Measurements from ENCODE around the gene BCKDHB.

The BCKDHB gene

DNA sequence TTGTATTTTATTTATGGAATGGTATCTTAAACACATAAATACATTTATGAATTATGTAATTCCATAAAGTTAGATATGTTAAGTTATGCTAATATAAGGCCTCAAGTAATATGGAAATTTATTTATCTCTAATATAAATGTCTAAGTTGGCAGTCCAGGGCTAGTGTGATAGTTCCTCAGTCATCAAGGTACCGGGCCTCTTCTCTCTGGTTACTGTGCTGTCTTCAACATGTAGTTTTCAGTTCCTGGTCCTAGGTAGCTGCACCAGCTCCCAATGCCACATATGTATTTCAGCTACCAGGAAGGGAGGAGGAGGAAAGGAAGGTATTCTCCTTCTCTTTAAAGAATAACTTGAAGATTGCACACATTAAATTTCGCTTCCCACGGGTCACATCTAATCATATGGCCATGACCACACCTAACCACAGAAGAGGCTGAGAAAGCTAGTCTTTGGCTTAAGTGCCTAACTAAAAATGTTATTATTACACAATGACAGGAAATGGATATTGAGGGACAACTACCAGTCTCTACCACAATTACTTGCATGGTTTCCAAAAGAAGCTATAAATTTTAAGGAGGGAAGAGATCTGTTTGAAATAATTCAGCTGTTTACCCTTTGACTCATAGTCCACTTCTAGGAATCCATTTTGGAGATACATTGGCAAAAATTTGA, 68.6 kb downstream of the BCKDHB start:
- H3K27ac ChIP-seq (ENCODE audit: low read depth, low read length) = no peak overlapping the region
- peaks cover 22% of the 10 kb centered on the region; the same call in 1 of the 2 replicates for H3K36me3 ChIP-seq (ENCODE audit: insufficient read depth, low read length)
- no peak overlapping the region for H3K4me3 ChIP-seq (ENCODE audit: low read length)
- 82% methylated on average over 3 of the region's 3 CpGs for WGBS
- no peaks in the 10 kb centered on the region for H3K4me1 ChIP-seq (ENCODE audit: insufficient read depth, low read length)
- H3K9me3 ChIP-seq (ENCODE audit: insufficient read depth, low read depth, low read length) = no peaks in the 10 kb centered on the region
- H3K27me3 ChIP-seq (ENCODE audit: insufficient read depth, low read length) = no peaks in the 10 kb centered on the region
- no peak overlapping the region for H3K9ac ChIP-seq (ENCODE audit: low read depth, low read length)

DNA sequence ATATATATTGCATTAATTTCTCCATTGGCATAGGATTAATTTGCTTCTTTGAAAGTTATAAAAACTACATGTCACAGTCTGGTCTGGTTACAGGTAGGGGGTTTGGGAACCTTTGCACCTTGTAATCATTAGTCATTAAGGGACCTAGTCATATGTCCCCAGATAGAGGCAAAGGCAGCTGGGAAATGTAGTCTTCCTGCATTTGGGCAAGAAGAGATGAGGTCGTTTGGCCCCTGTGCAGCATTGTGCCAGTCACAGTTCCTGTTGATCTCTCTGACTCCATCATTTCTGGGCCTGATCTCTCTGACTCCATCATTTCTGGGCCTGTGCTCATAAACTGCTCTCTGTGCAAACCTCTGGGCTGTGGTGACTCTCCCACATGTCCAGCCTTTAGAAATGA, 73.2 kb downstream of the BCKDHB start:
- H3K4me3 ChIP-seq (ENCODE audit: low read length) = no peak overlapping the region
- H3K27ac ChIP-seq (ENCODE audit: low read depth, low read length) = no peak overlapping the region
- H3K9me3 ChIP-seq (ENCODE audit: insufficient read depth, low read depth, low read length) = no peaks in the 10 kb centered on the region
- WGBS = 61% methylated on average over 1 of the region's 1 CpG
- peaks cover 6% of the 10 kb centered on the region; the same call in 1 of the 2 replicates for H3K36me3 ChIP-seq (ENCODE audit: insufficient read depth, low read length)
- no peaks in the 10 kb centered on the region for H3K4me1 ChIP-seq (ENCODE audit: insufficient read depth, low read length)
- no peaks in the 10 kb centered on the region for H3K27me3 ChIP-seq (ENCODE audit: insufficient read depth, low read length)
- no peak overlapping the region for H3K9ac ChIP-seq (ENCODE audit: low read depth, low read length)

DNA sequence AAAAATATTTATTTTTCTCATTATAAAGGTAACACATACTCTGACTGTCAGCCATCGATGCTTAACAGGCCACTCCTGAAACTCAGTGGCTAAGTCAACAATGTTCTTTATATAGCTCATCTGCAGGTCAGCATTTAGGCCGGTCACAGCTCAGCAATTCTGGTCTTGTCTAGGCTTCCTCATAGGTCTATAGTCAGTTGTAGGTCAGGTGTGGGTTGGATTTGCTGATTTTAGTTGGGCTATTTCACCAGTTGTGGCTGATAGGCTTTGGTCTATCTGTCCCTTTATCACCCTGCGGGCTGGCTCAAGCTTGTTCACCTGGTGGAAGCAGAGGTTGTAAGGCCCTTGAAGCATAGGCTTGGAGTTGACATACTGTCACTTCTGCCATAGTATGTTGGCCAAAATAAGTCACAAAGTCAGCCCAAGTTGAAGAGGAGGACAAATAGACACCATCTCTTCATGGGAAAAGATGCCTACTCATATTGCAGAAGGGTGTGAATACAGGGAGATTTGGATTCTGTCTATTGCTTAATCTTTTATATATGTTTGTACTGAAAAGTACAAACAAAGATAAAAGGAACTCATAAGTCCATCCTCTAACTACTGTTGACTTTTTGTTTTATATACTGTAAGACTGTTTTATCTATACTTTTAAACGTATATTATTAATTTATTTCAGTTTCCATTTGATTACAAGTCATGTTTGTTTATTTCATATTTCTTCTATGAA, 75.0 kb downstream of the BCKDHB start:
- no peaks in the 10 kb centered on the region for H3K27me3 ChIP-seq (ENCODE audit: insufficient read depth, low read length)
- no peaks in the 10 kb centered on the region for H3K36me3 ChIP-seq (ENCODE audit: insufficient read depth, low read length)
- 97% methylated on average over 3 of the region's 4 CpGs for WGBS
- H3K9me3 ChIP-seq (ENCODE audit: insufficient read depth, low read depth, low read length) = no peaks in the 10 kb centered on the region
- H3K4me3 ChIP-seq (ENCODE audit: low read length) = no peak overlapping the region
- no peaks in the 10 kb centered on the region for H3K4me1 ChIP-seq (ENCODE audit: insufficient read depth, low read length)
- H3K9ac ChIP-seq (ENCODE audit: low read depth, low read length) = no peak overlapping the region
- no peak overlapping the region for H3K27ac ChIP-seq (ENCODE audit: low read depth, low read length)

DNA sequence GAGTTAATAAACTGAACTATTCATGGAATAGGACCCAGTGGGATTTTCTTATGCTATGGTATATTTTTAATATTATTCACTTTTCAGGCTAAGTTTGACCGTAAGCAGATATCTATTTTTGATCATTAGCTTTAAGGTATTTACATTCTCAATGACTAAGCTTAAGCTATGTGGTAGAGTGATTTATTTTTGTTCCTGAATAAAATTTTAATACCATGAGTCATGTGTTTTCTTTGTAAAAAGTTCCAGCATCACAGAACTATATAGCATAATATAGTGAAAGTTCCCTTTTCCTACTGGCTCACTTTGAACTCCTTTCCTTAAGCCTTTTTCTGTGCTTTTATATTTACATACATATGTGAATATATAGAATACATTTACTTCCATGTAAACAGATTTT, 75.8 kb downstream of the BCKDHB start:
- 80% methylated on average over 1 of the region's 1 CpG for WGBS
- Histone ChIP-seq H3K4me1 (ENCODE audit: insufficient read depth, low read length) (no peaks in the 10 kb centered on the region), H3K4me3 (ENCODE audit: low read length) (no peak overlapping the region), H3K27me3 (ENCODE audit: insufficient read depth, low read length) (no peaks in the 10 kb centered on the region), H3K9me3 (ENCODE audit: insufficient read depth, low read depth, low read length) (no peaks in the 10 kb centered on the region), H3K27ac (ENCODE audit: low read depth, low read length) (no peak overlapping the region), H3K36me3 (ENCODE audit: insufficient read depth, low read length) (no peaks in the 10 kb centered on the region), H3K9ac (ENCODE audit: low read depth, low read length) (no peak overlapping the region)

DNA sequence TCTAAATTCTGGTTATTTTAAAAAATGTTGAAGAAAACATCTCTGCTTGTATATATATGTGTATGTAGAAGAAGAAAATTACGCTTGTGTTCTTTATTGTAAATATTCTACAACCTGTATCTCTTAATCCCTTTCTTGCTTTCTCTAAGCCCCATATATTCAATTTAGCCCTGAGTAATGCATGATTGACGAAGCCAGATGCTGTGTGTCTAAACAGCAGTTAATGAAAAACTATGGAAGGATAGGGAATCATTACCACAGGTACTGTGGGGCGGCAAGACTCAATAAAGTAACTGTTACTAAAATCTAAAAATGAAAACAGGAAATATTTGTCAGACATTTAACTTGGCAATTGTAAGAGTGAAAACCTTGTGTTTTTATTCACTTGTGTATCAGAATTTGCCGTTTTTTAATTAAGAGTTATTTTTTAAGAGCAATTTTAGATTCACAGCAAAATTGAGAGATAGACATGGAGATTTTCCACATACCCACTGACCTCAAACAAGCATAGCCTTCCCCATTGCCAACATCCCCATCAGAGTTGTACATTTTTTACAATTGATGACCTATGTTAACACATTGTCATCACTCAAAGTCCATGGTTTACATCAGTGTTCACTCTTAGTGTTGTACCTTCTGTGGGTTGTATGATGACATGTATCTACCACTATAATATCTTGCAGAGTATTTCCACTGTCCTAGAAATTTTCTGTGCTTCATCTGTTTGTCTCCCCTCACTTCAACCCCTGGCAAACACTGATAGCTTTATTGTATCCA, 76.7 kb downstream of the BCKDHB start:
- Histone ChIP-seq H3K36me3 (ENCODE audit: insufficient read depth, low read length) (no peaks in the 10 kb centered on the region), H3K4me3 (ENCODE audit: low read length) (no peak overlapping the region), H3K27ac (ENCODE audit: low read depth, low read length) (no peak overlapping the region), H3K4me1 (ENCODE audit: insufficient read depth, low read length) (no peaks in the 10 kb centered on the region), H3K27me3 (ENCODE audit: insufficient read depth, low read length) (no peaks in the 10 kb centered on the region), H3K9ac (ENCODE audit: low read depth, low read length) (no peak overlapping the region), H3K9me3 (ENCODE audit: insufficient read depth, low read depth, low read length) (no peaks in the 10 kb centered on the region)
- 92% methylated on average over 3 of the region's 4 CpGs for WGBS

DNA sequence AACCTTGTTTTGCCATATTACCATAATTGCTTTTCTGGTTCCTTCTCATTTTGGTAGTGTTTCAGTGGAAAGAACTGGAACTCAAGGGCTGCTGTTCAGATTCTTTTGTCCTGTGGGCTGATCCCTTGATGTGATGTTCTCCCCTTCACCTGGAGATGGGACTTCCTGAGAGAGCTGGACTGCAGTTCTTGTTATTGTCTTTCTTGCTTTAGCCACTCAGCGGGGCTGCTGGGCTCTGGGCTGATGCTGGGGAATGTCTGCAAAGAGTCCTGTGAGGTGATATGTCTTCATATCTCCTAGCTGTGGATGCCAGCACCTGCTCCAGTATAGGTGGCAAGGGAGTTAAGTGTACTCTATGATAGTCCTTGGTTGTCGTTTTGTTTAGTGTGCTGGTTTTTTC, 79.0 kb downstream of the BCKDHB start:
- Histone ChIP-seq H3K36me3 (ENCODE audit: insufficient read depth, low read length) (no peaks in the 10 kb centered on the region), H3K9me3 (ENCODE audit: insufficient read depth, low read depth, low read length) (no peaks in the 10 kb centered on the region), H3K27ac (ENCODE audit: low read depth, low read length) (no peak overlapping the region), H3K27me3 (ENCODE audit: insufficient read depth, low read length) (no peaks in the 10 kb centered on the region), H3K9ac (ENCODE audit: low read depth, low read length) (no peak overlapping the region), H3K4me1 (ENCODE audit: insufficient read depth, low read length) (no peaks in the 10 kb centered on the region), H3K4me3 (ENCODE audit: low read length) (no peak overlapping the region)
- 94% methylated on average over 2 of the region's 2 CpGs for WGBS

DNA sequence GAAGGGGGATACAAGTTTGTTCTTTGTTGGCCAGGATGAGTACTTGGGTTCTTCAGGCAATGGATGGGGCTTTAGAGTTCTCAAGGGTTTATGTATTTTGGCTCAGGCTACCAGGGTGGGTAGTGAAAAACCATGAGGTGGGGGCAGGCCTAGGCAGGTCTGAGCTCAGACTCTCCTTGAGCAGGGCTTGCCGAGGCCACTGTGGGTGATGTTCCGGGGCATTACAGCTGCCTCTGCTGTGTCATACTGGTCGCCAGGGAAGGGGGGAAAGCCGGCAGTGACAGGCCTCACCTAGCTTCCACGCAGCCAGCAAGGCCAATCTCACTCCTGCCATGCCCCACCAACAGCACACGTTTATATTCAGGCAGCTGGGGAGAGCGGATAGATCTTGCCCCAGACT, 79.6 kb downstream of the BCKDHB start:
- Histone ChIP-seq H3K4me3 (ENCODE audit: low read length) (no peak overlapping the region), H3K4me1 (ENCODE audit: insufficient read depth, low read length) (no peaks in the 10 kb centered on the region), H3K9me3 (ENCODE audit: insufficient read depth, low read depth, low read length) (no peaks in the 10 kb centered on the region), H3K27ac (ENCODE audit: low read depth, low read length) (no peak overlapping the region), H3K36me3 (ENCODE audit: insufficient read depth, low read length) (no peaks in the 10 kb centered on the region), H3K9ac (ENCODE audit: low read depth, low read length) (no peak overlapping the region), H3K27me3 (ENCODE audit: insufficient read depth, low read length) (no peaks in the 10 kb centered on the region)
- WGBS = 88% methylated on average over 7 of the region's 7 CpGs

DNA sequence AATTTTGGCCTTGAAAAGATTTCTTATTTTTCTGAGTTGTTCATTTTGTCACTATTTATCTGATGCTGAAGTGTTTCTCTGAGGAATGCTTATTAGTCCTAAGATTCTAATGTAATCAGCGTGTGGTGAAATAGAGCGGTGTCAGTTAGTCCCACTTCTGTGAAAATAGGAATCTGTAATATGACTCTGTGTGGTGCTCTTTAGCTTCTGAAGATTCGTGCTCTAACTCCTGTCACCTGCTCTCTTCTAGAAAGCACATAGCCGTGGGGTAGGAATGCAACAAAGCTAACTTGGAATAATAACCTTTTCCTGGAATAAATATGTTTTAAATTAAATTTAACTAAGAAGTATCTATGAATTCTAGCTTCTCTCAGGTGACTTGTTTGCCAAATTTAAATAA, 90.4 kb downstream of the BCKDHB start:
- 98% methylated on average over 4 of the region's 4 CpGs for WGBS

DNA sequence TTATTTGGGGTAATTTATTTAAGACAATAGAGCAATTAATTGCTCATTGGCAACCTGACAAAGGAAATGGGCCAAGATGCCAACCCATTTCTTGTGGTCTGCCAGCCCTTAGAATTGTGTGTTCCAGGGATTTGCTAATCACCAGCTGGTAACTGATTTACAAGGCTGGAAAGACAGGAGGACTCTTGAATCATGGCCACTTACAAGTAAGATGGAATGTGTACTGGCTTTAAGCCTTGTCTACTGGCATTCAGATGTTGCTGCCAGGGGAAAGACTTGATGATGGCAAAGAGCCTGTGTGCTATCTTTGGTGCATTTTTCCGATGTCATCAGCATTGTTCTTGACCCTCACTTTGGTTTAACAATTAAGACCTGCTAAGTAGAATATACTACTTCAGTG, 91.0 kb downstream of the BCKDHB start:
- H3K4me3 ChIP-seq (ENCODE audit: low read length) = no peak overlapping the region
- H3K4me1 ChIP-seq (ENCODE audit: insufficient read depth, low read length) = no peaks in the 10 kb centered on the region
- no peaks in the 10 kb centered on the region for H3K9me3 ChIP-seq (ENCODE audit: insufficient read depth, low read depth, low read length)
- H3K27ac ChIP-seq (ENCODE audit: low read depth, low read length) = no peak overlapping the region
- WGBS = 100% methylated on average over 1 of the region's 1 CpG
- H3K9ac ChIP-seq (ENCODE audit: low read depth, low read length) = no peak overlapping the region
- no peaks in the 10 kb centered on the region for H3K36me3 ChIP-seq (ENCODE audit: insufficient read depth, low read length)
- no peaks in the 10 kb centered on the region for H3K27me3 ChIP-seq (ENCODE audit: insufficient read depth, low read length)

More for the DNA sequence above, 90.4 kb downstream of the BCKDHB start:
- Histone ChIP-seq H3K27me3 (ENCODE audit: insufficient read depth, low read length) (no peaks in the 10 kb centered on the region), H3K4me1 (ENCODE audit: insufficient read depth, low read length) (no peaks in the 10 kb centered on the region), H3K9me3 (ENCODE audit: insufficient read depth, low read depth, low read length) (no peaks in the 10 kb centered on the region), H3K36me3 (ENCODE audit: insufficient read depth, low read length) (no peaks in the 10 kb centered on the region), H3K4me3 (ENCODE audit: low read length) (no peak overlapping the region), H3K9ac (ENCODE audit: low read depth, low read length) (no peak overlapping the region), H3K27ac (ENCODE audit: low read depth, low read length) (no peak overlapping the region)

DNA sequence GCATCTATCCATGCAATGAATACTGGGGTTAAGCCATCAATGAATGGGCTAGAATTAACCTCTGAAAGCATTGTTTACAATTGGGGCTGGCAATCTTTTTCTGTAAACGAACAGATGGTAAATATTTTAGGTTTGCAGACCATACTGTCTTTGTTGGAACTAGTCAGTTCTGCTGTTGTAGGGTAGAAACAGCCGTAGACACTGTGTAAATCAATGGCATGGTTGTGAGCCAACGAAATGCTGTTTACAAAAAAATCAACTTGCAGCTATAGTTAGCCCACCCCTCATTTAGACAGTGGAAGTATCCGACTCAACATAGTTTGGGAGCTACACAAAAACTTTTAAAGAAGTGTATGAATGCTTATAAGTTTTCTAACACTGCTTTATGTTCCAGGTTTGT, 91.5 kb downstream of the BCKDHB start:
- Histone ChIP-seq H3K36me3 (ENCODE audit: insufficient read depth, low read length) (peaks cover 2% of the 10 kb centered on the region), H3K27ac (ENCODE audit: low read depth, low read length) (no peak overlapping the region), H3K4me3 (ENCODE audit: low read length) (no peak overlapping the region), H3K9ac (ENCODE audit: low read depth, low read length) (no peak overlapping the region), H3K9me3 (ENCODE audit: insufficient read depth, low read depth, low read length) (no peaks in the 10 kb centered on the region), H3K27me3 (ENCODE audit: insufficient read depth, low read length) (no peaks in the 10 kb centered on the region), H3K4me1 (ENCODE audit: insufficient read depth, low read length) (no peaks in the 10 kb centered on the region)
- 97% methylated on average over 3 of the region's 4 CpGs for WGBS

DNA sequence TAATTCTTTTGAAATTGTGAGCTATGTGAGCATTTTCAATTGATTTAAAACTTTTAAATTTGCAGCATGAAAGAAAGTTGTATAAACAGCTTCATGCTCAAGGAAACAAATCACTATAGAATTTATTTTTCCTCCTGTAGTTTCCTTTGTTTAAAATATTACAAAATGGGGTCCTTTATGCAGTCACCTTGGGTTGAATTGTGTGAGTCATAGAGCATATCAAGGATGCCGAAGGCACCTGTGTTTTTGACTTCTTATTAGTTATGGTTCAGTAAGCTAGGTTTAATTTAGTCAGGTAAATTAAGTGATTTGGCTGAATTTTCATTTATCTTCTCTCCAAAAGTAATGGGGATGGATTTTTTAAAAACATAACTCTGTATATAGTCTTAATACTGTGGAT, 96.8 kb downstream of the BCKDHB start:
- Histone ChIP-seq H3K4me1 (ENCODE audit: insufficient read depth, low read length) (no peaks in the 10 kb centered on the region), H3K9me3 (ENCODE audit: insufficient read depth, low read depth, low read length) (no peaks in the 10 kb centered on the region), H3K4me3 (ENCODE audit: low read length) (no peak overlapping the region), H3K9ac (ENCODE audit: low read depth, low read length) (no peak overlapping the region), H3K27ac (ENCODE audit: low read depth, low read length) (no peak overlapping the region), H3K36me3 (ENCODE audit: insufficient read depth, low read length) (peaks cover 19% of the 10 kb centered on the region), H3K27me3 (ENCODE audit: insufficient read depth, low read length) (no peaks in the 10 kb centered on the region)
- WGBS = 96% methylated on average over 1 of the region's 1 CpG
